SU-DHL-6 (cell line): Measurements from ENCODE around the gene RALY.

Experiments used
- EZH2phosphoT487 ChIP-seq: fragments of 200-600 bp; sonication (generic), shearing (Covaris generic); conservative IDR thresholded peaks from 2 replicates; pipeline ENCODE4 v1.6.1; 2018; ENCODE audit warnings: mild to moderate bottlenecking, antibody characterized with exemption, low read length, moderate library complexity, mixed read lengths
- TF ChIP-seq, protein P1 (sequence below): fragments of 200-600 bp; sonication (generic); IDR thresholded peaks from one replicate; pipeline ENCODE4 v1.5.1; 2017; ENCODE audit warnings: antibody characterized with exemption, mild to moderate bottlenecking, low read length, moderate library complexity; ENCODE audit not compliant: insufficient read depth, poor library complexity, severe bottlenecking

DNA sequence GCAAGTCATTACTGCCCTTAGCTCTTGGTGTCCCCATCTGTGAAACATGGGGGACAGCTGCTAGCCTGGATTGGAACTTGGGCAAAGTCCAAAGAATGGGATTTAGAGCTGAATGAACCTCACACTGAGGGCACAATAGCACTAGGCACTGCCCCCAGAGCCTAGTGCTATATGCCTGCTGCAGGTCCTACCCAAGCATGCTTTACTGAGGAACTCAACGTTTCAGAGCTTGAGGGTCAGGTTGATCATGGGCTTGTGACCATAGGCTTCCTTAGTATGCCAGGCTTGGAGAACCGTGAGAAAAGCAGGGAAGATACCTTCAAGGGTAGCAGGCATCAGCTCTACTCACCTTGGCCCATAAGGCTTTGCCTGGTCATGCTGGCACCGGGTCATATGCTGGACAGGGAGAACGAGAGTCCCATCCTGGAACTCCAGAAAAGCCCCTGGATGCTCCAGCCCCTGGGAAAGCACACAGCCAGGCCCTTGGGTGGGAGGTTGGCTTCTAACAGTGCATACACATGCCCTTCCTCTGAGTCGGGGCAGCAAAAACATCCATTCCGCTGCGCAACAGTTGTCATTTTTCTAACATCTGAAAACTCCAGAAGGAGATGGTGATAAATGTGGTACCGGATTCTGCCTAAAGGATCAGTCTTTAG lies 88.6 kb downstream of the RALY start:
- TF ChIP-seq, protein P1, sequence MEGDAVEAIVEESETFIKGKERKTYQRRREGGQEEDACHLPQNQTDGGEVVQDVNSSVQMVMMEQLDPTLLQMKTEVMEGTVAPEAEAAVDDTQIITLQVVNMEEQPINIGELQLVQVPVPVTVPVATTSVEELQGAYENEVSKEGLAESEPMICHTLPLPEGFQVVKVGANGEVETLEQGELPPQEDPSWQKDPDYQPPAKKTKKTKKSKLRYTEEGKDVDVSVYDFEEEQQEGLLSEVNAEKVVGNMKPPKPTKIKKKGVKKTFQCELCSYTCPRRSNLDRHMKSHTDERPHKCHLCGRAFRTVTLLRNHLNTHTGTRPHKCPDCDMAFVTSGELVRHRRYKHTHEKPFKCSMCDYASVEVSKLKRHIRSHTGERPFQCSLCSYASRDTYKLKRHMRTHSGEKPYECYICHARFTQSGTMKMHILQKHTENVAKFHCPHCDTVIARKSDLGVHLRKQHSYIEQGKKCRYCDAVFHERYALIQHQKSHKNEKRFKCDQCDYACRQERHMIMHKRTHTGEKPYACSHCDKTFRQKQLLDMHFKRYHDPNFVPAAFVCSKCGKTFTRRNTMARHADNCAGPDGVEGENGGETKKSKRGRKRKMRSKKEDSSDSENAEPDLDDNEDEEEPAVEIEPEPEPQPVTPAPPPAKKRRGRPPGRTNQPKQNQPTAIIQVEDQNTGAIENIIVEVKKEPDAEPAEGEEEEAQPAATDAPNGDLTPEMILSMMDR = no peak
- no peak for TF ChIP-seq EZH2phosphoT487
